KMS-11 (cell line): ENCODE results near the gene PLEKHO2.
A peak's percentile ranks its signal among the peaks of the same experiment; 100 is the strongest.

Experiments used
- H2AFZ ChIP-seq: fragments of 200-600 bp; sonication (generic); 2 replicates; pipeline ENCODE4 v1.6.1; 2016; ENCODE audit warnings: antibody characterized with exemption, mixed run types, low read depth
- H3K27ac ChIP-seq: fragments of 200-600 bp; sonication (generic); 2 replicates; pipeline ENCODE4 v1.6.1; 2016; ENCODE audit warnings: mild to moderate bottlenecking, mixed run types
- H3K27me3 ChIP-seq: fragments of 200-600 bp; sonication (generic); 2 replicates; pipeline ENCODE4 v1.6.1; 2017; ENCODE audit warnings: mild to moderate bottlenecking, low read depth, mixed run types, moderate library complexity; ENCODE audit not compliant: insufficient read depth
- H3K36me3 ChIP-seq: fragments of 200-600 bp; sonication (generic); 2 replicates; pipeline ENCODE4 v1.6.1; 2017; ENCODE audit warnings: mild to moderate bottlenecking, mixed run types; ENCODE audit not compliant: insufficient read depth
- H3K4me1 ChIP-seq: fragments of 200-600 bp; sonication (generic); 2 replicates; pipeline ENCODE4 v1.6.1; 2016; ENCODE audit warnings: mild to moderate bottlenecking, low read depth, mixed run types; ENCODE audit not compliant: poor library complexity, severe bottlenecking
- H3K4me2 ChIP-seq: fragments of 200-600 bp; sonication (generic); 2 replicates; pipeline ENCODE4 v1.7.0; 2016; ENCODE audit warnings: mild to moderate bottlenecking, mixed run types
- H3K4me3 ChIP-seq: fragments of 200-600 bp; sonication (generic); IDR thresholded peaks from 2 replicates; pipeline ENCODE4 v1.6.1; 2017; ENCODE audit warnings: low read depth, low read length, mixed read lengths; ENCODE audit not compliant: insufficient read depth
- H3K79me2 ChIP-seq: fragments of 200-600 bp; sonication (generic); 2 replicates; pipeline ENCODE4 v1.6.1; 2016; ENCODE audit warnings: low read depth, mixed run types; ENCODE audit not compliant: insufficient read depth
- H3K9ac ChIP-seq: fragments of 200-600 bp; sonication (generic); 2 replicates; pipeline ENCODE4 v1.6.1; 2016; ENCODE audit warnings: mild to moderate bottlenecking, mixed run types
- H4K20me1 ChIP-seq: fragments of 200-600 bp; sonication (generic); 2 replicates; pipeline ENCODE4 v1.6.1; 2016; ENCODE audit warnings: mild to moderate bottlenecking, mixed run types; ENCODE audit not compliant: insufficient read depth
- CTCF ChIP-seq: fragments of 200-600 bp; sonication (generic); conservative IDR thresholded peaks from 2 replicates; pipeline ENCODE4 v1.6.1; 2017; ENCODE audit warnings: low read depth, mild to moderate bottlenecking, antibody characterized with exemption, low read length, moderate library complexity, mixed read lengths

PLEKHO2 gene

GRCh38 chr15:64892847-64893403, 51.2 kb downstream of the PLEKHO2 start:
- no peak overlapping the region for H3K4me3 ChIP-seq
- TF ChIP-seq CTCF = no peak
- H3K79me2 ChIP-seq = no peaks in the 10 kb centered on the region
- H3K36me3 ChIP-seq = no peaks in the 10 kb centered on the region
- peak overlapping the region; percentile 99 for H3K4me2 ChIP-seq
- H4K20me1 ChIP-seq = no peaks in the 10 kb centered on the region
- H3K27me3 ChIP-seq = no peaks in the 10 kb centered on the region
- H3K4me1 ChIP-seq = peaks cover 53% of the 10 kb centered on the region
- peak overlapping the region; percentile 72 for H2AFZ ChIP-seq
- H3K27ac ChIP-seq = peak overlapping the region; percentile 98
- H3K9ac ChIP-seq = peak overlapping the region; percentile 80; the same call in 1 of the 2 replicates

GRCh38 chr15:64893481-64894394, 52.0 kb downstream of the PLEKHO2 start:
- Histone ChIP-seq H3K4me1 (peaks cover 53% of the 10 kb centered on the region), H3K79me2 (no peaks in the 10 kb centered on the region), H3K9ac (peak overlapping the region; percentile 80), H3K27ac (peak overlapping the region; percentile 98), H3K27me3 (no peaks in the 10 kb centered on the region), H2AFZ (peak overlapping the region; percentile 72), H3K4me3 (no peak overlapping the region), H4K20me1 (no peaks in the 10 kb centered on the region), H3K36me3 (no peaks in the 10 kb centered on the region), H3K4me2 (peak overlapping the region; percentile 99)
- no peak for TF ChIP-seq CTCF

- Histone ChIP-seq H3K27ac (peak overlapping the region; percentile 98), H2AFZ (peak overlapping the region; percentile 72), H4K20me1 (no peaks in the 10 kb centered on the region), H3K79me2 (no peaks in the 10 kb centered on the region), H3K9ac (peak overlapping the region; percentile 80), H3K27me3 (no peaks in the 10 kb centered on the region), H3K4me2 (peak overlapping the region; percentile 99), H3K4me1 (peaks cover 53% of the 10 kb centered on the region), H3K36me3 (no peaks in the 10 kb centered on the region), H3K4me3 (no peak overlapping the region)
- TF ChIP-seq CTCF = no peak
Measured at GRCh38 chr15:64894395-64895056, 52.8 kb downstream of the PLEKHO2 start.

- no peaks in the 10 kb centered on the region for H3K79me2 ChIP-seq
- H3K27ac ChIP-seq = peak overlapping the region; percentile 98
- peak overlapping the region; percentile 62 for H2AFZ ChIP-seq
- H3K36me3 ChIP-seq = no peaks in the 10 kb centered on the region
- H3K27me3 ChIP-seq = no peaks in the 10 kb centered on the region
- TF ChIP-seq CTCF = no peak; the same call in 1 of the 2 replicates
- peaks cover 53% of the 10 kb centered on the region for H3K4me1 ChIP-seq
- H3K4me2 ChIP-seq = peak overlapping the region; percentile 99
- peak overlapping the region; percentile 80 for H3K9ac ChIP-seq
- no peaks in the 10 kb centered on the region for H4K20me1 ChIP-seq
- no peak overlapping the region for H3K4me3 ChIP-seq
Measured at GRCh38 chr15:64895285-64896065, 53.8 kb downstream of the PLEKHO2 start.
